ENCODE results near the gene TVP23C.
"Not testable (repeated sequence)": the region's sequence is repeated elsewhere in the genome, so short reads cannot be mapped to it uniquely, and the experiment has no call there.

GRCh38 chr17:15546604-15547003 lies 16.7 kb downstream of the TVP23C start:
- TF ChIP-seq CSDC2 (CRISPR knock-in tag; IDR thresholded peaks at IDR 0.05); ARNTL (CRISPR knock-in tag; IDR thresholded peaks at IDR 0.05; ENCODE audit: borderline replicate concordance, low read depth); CREB5 (CRISPR knock-in tag; IDR thresholded peaks at IDR 0.05; ENCODE audit: low read depth); CSRNP3 (CRISPR knock-in tag; IDR thresholded peaks at IDR 0.05); PATZ1 (CRISPR knock-in tag; IDR thresholded peaks at IDR 0.05; ENCODE audit: borderline replicate concordance); TCF4 (CRISPR knock-in tag; IDR thresholded peaks at IDR 0.05; ENCODE audit: borderline replicate concordance); ZFP3 (CRISPR knock-in tag; IDR thresholded peaks at IDR 0.05); ZFP30 (CRISPR knock-in tag; IDR thresholded peaks at IDR 0.05): not testable (repeated sequence)

Data from SK-N-SH treated with all-trans-retinoic acid at 6 μM for 48 hours (cell line).